Gastroesophageal sphincter (tissue), 4 donors: ENCODE measurements around the gene ELAVL3. TPM values are rescaled to one million over a fixed set of nuclear protein-coding genes. Genes with fewer than 3 reads are reported as not detected.
A peak's percentile ranks its signal among the peaks of the same experiment; 100 is the strongest.

Experiments used
- ATAC-seq: fragments of 150-250 bp; one replicate; pipeline ENCODE4 v1.9.1; 2016; ENCODE audit warnings: mild to moderate bottlenecking, moderate library complexity
- H3K27ac ChIP-seq, 4 donors: fragments of 200-600 bp; sonication (generic) in 3 of 4; 1 replicate in 3 of 4; 2 replicates in 1 of 4; pipeline ENCODE4 v1.5.1; 2016 to 2019
- H3K27me3 ChIP-seq: fragments of 200-600 bp; sonication (generic); one replicate; pipeline ENCODE4 v1.5.1; 2019
- H3K36me3 ChIP-seq, 2 donors: fragments of 200-600 bp; sonication (generic); one replicate each; pipeline ENCODE4 v1.5.1; 2019; ENCODE audit warnings: control low read depth in 1 of 2
- H3K4me1 ChIP-seq, 3 donors: fragments of 200-600 bp; sonication (generic); 1 replicate in 2 of 3; 2 replicates in 1 of 3; pipeline ENCODE4 v1.5.1; 2016 to 2019; ENCODE audit warnings: control low read depth in 2 of 3
- H3K4me3 ChIP-seq, 2 donors: fragments of 200-600 bp; sonication (generic); one replicate each; pipeline ENCODE4 v1.5.1; 2019; ENCODE audit warnings: mild to moderate bottlenecking in 1 of 2, moderate library complexity in 1 of 2
- H3K9me3 ChIP-seq, 3 donors: fragments of 200-600 bp; sonication (generic); one replicate each; pipeline ENCODE4 v1.5.1; 2017 to 2019; ENCODE audit warnings: control low read depth in 2 of 3
- EP300 ChIP-seq: sonication (generic); formaldehyde crosslinking; IDR thresholded peaks from one replicate; pipeline ENCODE4 v1.6.1; 2017; ENCODE audit warnings: antibody characterized with exemption, mild to moderate bottlenecking
- POLR2A ChIP-seq, 2 donors: fragments of 450-650 bp; IDR thresholded peaks; one replicate each; pipeline ENCODE4 v1.6.1; 2017; ENCODE audit warnings: antibody characterized with exemption in 2 of 2, mild to moderate bottlenecking in 2 of 2, moderate library complexity in 1 of 2
- POLR2AphosphoS5 ChIP-seq: sonication (generic); formaldehyde crosslinking; IDR thresholded peaks from one replicate; pipeline ENCODE4 v1.6.1; 2017; ENCODE audit warnings: antibody characterized with exemption
- WGBS, 2 donors: methylation state at CpG; one replicate each; pipeline ENCODE4 v1.1.5; 2018; ENCODE audit warnings: low coverage in 1 of 2; 5-methylcytosine and 5-hydroxymethylcytosine counted together
- total RNA-seq, 4 donors: library from RNA; depleted of rRNA; stranded (reverse); fragments of >200 nt; gene quantifications; one replicate each; pipeline ENCODE4 v1.1.0, GENCODE V29; 2016
- TF ChIP-seq, protein P1 (sequence below), 4 experiments: fragments of 200-600 bp in 2 of 4; fragments of 450-650 bp in 2 of 4; sonication (generic) in 1 of 4; IDR thresholded peaks; one replicate each; pipeline ENCODE4 v1.5.1; 2017 to 2019; ENCODE audit warnings: antibody characterized with exemption in 4 of 4, mild to moderate bottlenecking in 2 of 4, moderate library complexity in 2 of 4

ELAVL3 gene
- total RNA-seq, 4 donors from 2014 or later, result 0.04 to 3.3 (median 0.27) TPM; not detected in 1

GRCh38 chr19:11446271-11446651 is 34.6 kb downstream of the ELAVL3 start:
- Histone ChIP-seq H3K27me3 (no peaks in the 10 kb centered on the region), H3K4me3 (no peak overlapping the region), H3K9me3 (no peaks in the 10 kb centered on the region), H3K36me3 (peaks cover 0 to 98% of the 10 kb centered on the region in 2 donors), H3K4me1 (no peaks in the 10 kb centered on the region), H3K27ac (peak overlapping the region in 1 of 4 donors; percentile 27)
- no peak for ATAC-seq
- WGBS, 2 donors, result no CpG with 5 or more reads among the region's 14 CpGs
- TF ChIP-seq POLR2A (IDR thresholded peaks at IDR 0.05) (no peak), EP300 (no peak), POLR2AphosphoS5 (no peak)
- TF ChIP-seq, protein P1, sequence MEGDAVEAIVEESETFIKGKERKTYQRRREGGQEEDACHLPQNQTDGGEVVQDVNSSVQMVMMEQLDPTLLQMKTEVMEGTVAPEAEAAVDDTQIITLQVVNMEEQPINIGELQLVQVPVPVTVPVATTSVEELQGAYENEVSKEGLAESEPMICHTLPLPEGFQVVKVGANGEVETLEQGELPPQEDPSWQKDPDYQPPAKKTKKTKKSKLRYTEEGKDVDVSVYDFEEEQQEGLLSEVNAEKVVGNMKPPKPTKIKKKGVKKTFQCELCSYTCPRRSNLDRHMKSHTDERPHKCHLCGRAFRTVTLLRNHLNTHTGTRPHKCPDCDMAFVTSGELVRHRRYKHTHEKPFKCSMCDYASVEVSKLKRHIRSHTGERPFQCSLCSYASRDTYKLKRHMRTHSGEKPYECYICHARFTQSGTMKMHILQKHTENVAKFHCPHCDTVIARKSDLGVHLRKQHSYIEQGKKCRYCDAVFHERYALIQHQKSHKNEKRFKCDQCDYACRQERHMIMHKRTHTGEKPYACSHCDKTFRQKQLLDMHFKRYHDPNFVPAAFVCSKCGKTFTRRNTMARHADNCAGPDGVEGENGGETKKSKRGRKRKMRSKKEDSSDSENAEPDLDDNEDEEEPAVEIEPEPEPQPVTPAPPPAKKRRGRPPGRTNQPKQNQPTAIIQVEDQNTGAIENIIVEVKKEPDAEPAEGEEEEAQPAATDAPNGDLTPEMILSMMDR (IDR thresholded peaks at IDR 0.05), result no peak

DNA sequence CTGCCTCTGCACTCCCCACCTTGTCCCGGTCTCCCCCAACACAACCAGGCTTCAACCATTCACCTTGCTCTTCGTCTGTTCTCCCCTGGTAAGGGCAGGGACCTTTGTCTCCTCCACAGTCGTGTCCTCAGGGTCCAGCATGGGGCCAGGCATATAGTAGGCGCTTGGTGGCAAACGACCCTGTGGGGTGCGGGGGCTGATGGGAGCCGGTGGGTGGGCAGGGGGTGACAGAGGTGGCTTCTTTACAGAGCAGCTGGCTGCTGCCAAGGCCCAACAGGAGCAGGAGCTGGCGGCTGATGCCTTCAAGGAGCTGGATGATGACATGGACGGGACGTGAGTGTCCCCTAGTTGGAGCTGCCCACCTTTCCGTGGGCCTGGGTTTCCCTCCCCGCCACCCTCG is 35.7 kb downstream of the ELAVL3 start:
- no peaks in the 10 kb centered on the region for H3K27me3 ChIP-seq
- H3K4me3 ChIP-seq, result no peak overlapping the region
- H3K36me3 ChIP-seq, result peaks cover 0 to 100% of the 10 kb centered on the region in 2 donors
- WGBS, 2 donors, result 70% methylated on average over 2 of the region's 13 CpGs; no CpG with 5 or more reads in 1 of the 2 donors
- H3K9me3 ChIP-seq, result no peaks in the 10 kb centered on the region
- no peak overlapping the region for H3K27ac ChIP-seq
- ATAC-seq, result no peak
- no peak for TF ChIP-seq POLR2AphosphoS5
- TF ChIP-seq, protein P1 (IDR thresholded peaks at IDR 0.05), result no peak
- no peak for TF ChIP-seq POLR2A (IDR thresholded peaks at IDR 0.05)
- no peak for TF ChIP-seq EP300
- H3K4me1 ChIP-seq, result no peaks in the 10 kb centered on the region

GRCh38 chr19:11444059-11444458 is 36.8 kb downstream of the ELAVL3 start:
- TF ChIP-seq, protein P1 (IDR thresholded peaks at IDR 0.05), result no peak
- TF ChIP-seq POLR2AphosphoS5 (no peak), POLR2A (IDR thresholded peaks at IDR 0.05) (no peak), EP300 (no peak)
- peaks cover 0 to 100% of the 10 kb centered on the region in 2 donors for H3K36me3 ChIP-seq
- no CpG with 5 or more reads among the region's 5 CpGs for WGBS, 2 donors
- no peaks in the 10 kb centered on the region for H3K9me3 ChIP-seq
- H3K4me1 ChIP-seq, result no peaks in the 10 kb centered on the region
- no peaks in the 10 kb centered on the region for H3K27me3 ChIP-seq
- H3K4me3 ChIP-seq, result no peak overlapping the region
- no peak overlapping the region for H3K27ac ChIP-seq
- no peak for ATAC-seq

DNA sequence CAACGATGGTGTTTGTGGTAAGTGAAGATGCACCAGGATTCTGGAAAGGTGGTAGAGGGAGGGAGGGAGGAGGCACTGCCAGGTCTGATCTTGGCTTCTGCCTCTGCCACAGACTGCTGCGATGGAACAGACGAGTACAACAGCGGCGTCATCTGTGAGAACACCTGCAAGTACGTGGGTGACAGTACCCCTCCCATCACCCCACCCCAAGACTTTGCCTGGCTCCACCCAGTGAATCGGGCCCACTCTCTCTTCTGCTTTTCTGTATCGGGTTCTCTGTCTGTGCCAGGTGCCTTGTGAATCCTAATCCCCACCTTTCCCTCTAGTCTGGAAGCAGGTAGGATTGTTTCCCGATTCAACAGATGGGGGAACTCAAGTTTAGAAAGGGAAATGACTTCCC is 42.9 kb downstream of the ELAVL3 start:
- H3K27me3 ChIP-seq, result no peaks in the 10 kb centered on the region
- WGBS, 2 donors, result 89% methylated on average over 5 of the region's 9 CpGs; no CpG with 5 or more reads in 1 of the 2 donors
- peaks cover 0 to 30% (median 13%) of the 10 kb centered on the region in 3 donors for H3K4me1 ChIP-seq
- no peak for ATAC-seq
- peaks cover 0 to 67% of the 10 kb centered on the region in 2 donors for H3K36me3 ChIP-seq
- no peak overlapping the region for H3K27ac ChIP-seq
- H3K9me3 ChIP-seq, result no peaks in the 10 kb centered on the region
- H3K4me3 ChIP-seq, result no peak overlapping the region
- TF ChIP-seq POLR2A (IDR thresholded peaks at IDR 0.05) (no peak), EP300 (no peak), POLR2AphosphoS5 (no peak)
- TF ChIP-seq, protein P1 (IDR thresholded peaks at IDR 0.05), result no peak

- Histone ChIP-seq H3K9me3 (no peaks in the 10 kb centered on the region), H3K4me3 (peak overlapping the region; percentile 60 to 65), H3K27ac (peak overlapping the region; percentile 26 to 88 (median 84)), H3K4me1 (peaks cover 0 to 30% (median 13%) of the 10 kb centered on the region in 3 donors), H3K36me3 (peaks cover 0 to 46% of the 10 kb centered on the region in 2 donors), H3K27me3 (no peaks in the 10 kb centered on the region)
- TF ChIP-seq, protein P1 (IDR thresholded peaks at IDR 0.05), result no peak
- TF ChIP-seq POLR2AphosphoS5, result no peak
- no peak for TF ChIP-seq POLR2A (IDR thresholded peaks at IDR 0.05)
- no peak for TF ChIP-seq EP300
- no peak for ATAC-seq
- 8 to 50% methylated on average over 2 to 6 of the region's 21 CpGs for WGBS, 2 donors
Observed at GRCh38 chr19:11435833-11436313, 45.0 kb downstream of the ELAVL3 start.
